ENCODE measurements around the gene LCMT2. TPM values are rescaled to one million over a fixed set of nuclear protein-coding genes. Genes with fewer than 3 reads are reported as not detected.

The LCMT2 gene
- total and polyA plus RNA-seq, 2 of the 8 experiments (the other 6 are each of a cell fraction or from before 2014, with no cell fraction given) = 11.2 to 11.9 TPM

- no peak for FAIRE-seq
- CTCF ChIA-PET (ENCODE audit: partially characterized antibody) = interaction anchor here (1.6 to 3.6 kb wide), 4 partner anchors 11 to 55 kb away, joined by 3 to 21 read pairs (median 13); no protein-coding TSS in a partner anchor
- POLR2A ChIA-PET (ENCODE audit: partially characterized antibody) = no interaction called here
- TF ChIP-seq SUZ12 (IDR thresholded peaks at IDR 0.05; ENCODE audit: low read length) (no peak), MAX (IDR thresholded peaks at IDR 0.05) (no peak), GTF2F1 (IDR thresholded peaks at IDR 0.05; ENCODE audit: borderline replicate concordance, low read depth, low read length) (no peak), KDM5A (IDR thresholded peaks at IDR 0.05; ENCODE audit: low read length) (no peak), BACH1 (IDR thresholded peaks at IDR 0.05; ENCODE audit: low read length) (no peak), SP1 (IDR thresholded peaks at IDR 0.05; ENCODE audit: low read depth, low read length) (no peak), CHD1 (IDR thresholded peaks at IDR 0.05; ENCODE audit: low read depth, low read length) (no peak), BRCA1 (IDR thresholded peaks at IDR 0.05; ENCODE audit: low read depth, low read length) (no peak), CHD2 (IDR thresholded peaks at IDR 0.05; ENCODE audit: low read length) (no peak), CBX8 (IDR thresholded peaks at IDR 0.05; ENCODE audit: borderline replicate concordance, low read depth, low read length) (no peak), TCF12 (IDR thresholded peaks at IDR 0.05; ENCODE audit: low read depth, low read length) (no peak), RBBP5 (IDR thresholded peaks at IDR 0.05; ENCODE audit: borderline replicate concordance, low read depth, low read length) (no peak), SIN3A (conservative IDR thresholded peaks at IDR 0.05 in 1 of 2, IDR thresholded peaks at IDR 0.05 in 1 of 2; ENCODE audit: low read depth in 1 of 2, low read length in 2 of 2) (no peak), ATF3 (IDR thresholded peaks at IDR 0.05; ENCODE audit: insufficient read depth, low read depth, low read length) (no peak), SIRT6 (IDR thresholded peaks at IDR 0.05; ENCODE audit: low read length) (no peak)
Measured at GRCh38 chr15:43274136-43274535, 56.2 kb downstream of the LCMT2 start.

More at GRCh38 chr15:43274136-43274535, 56.2 kb downstream of the LCMT2 start:
- no peaks in the 10 kb centered on the region for H4K20me1 ChIP-seq (replicated peaks in 1 of 2; ENCODE audit: control insufficient read depth in 1 of 2, insufficient read depth in 2 of 2, low read length in 2 of 2)
- H3K27me3 ChIP-seq (replicated peaks in 1 of 4; ENCODE audit: control insufficient read depth in 3 of 4, extremely low read depth in 1 of 4, insufficient read depth in 3 of 4, low read length in 3 of 4) = no peaks in the 10 kb centered on the region
- no peak overlapping the region for H3K9ac ChIP-seq (replicated peaks in 1 of 4; ENCODE audit: extremely low read depth in 1 of 4, low read depth in 3 of 4, low read length in 3 of 4)
- no peak overlapping the region for H4K91ac ChIP-seq (replicated peaks; ENCODE audit: insufficient read length, low read length)
- H2BK120ac ChIP-seq (replicated peaks; ENCODE audit: low read depth, low read length) = no peak overlapping the region
- H3K18ac ChIP-seq (ENCODE audit: extremely low read depth, low read length) = no peak overlapping the region
- no peaks in the 10 kb centered on the region for H3K36me3 ChIP-seq (ENCODE audit: control insufficient read depth in 2 of 4, insufficient read depth in 4 of 4, low read length in 3 of 4)
- no peak overlapping the region for H3K4me2 ChIP-seq (ENCODE audit: insufficient read depth in 1 of 2, low read depth in 2 of 2, low read length in 2 of 2)
- no peak overlapping the region for H3K4ac ChIP-seq (replicated peaks; ENCODE audit: insufficient read length, low read depth, low read length)
- no peak overlapping the region for H3K27ac ChIP-seq (ENCODE audit: low read depth, low read length)
- H3K23ac ChIP-seq (ENCODE audit: insufficient read length) = no peak overlapping the region
- H3K4me3 ChIP-seq (ENCODE audit: extremely low read depth in 1 of 4, insufficient read depth in 2 of 4, low read depth in 3 of 4, low read length in 4 of 4) = no peak overlapping the region
- no peak overlapping the region for H2BK20ac ChIP-seq (ENCODE audit: low read length)
- no peak overlapping the region for H2BK5ac ChIP-seq (ENCODE audit: low read depth, low read length)
- no peak overlapping the region for H2AFZ ChIP-seq (ENCODE audit: low read length)
- H2BK15ac ChIP-seq (ENCODE audit: low read length) = no peak overlapping the region
- H4K5ac ChIP-seq (ENCODE audit: insufficient read length, low read depth, low read length) = no peak overlapping the region
- no peaks in the 10 kb centered on the region for H3K79me2 ChIP-seq (ENCODE audit: control insufficient read depth in 1 of 2, insufficient read depth in 2 of 2, low read length in 2 of 2)
- WGBS, 2 experiments (ENCODE audit: extremely low coverage in 1 of 2, insufficient coverage in 1 of 2, insufficient read length in 1 of 2, insufficient replicate concordance in 2 of 2, low coverage in 1 of 2, low lambda C conversion rate in 2 of 2, missing lambda C conversion rate in 1 of 2) = 76% methylated on average over 9 of the region's 9 CpGs; no CpG with 5 or more reads in 1 of the 2 experiments
- no peak for DNase-seq (ENCODE audit: low read depth in 1 of 2, low spot score in 2 of 2)
- H2BK12ac ChIP-seq (ENCODE audit: low read depth, low read length) = no peak overlapping the region
- no peaks in the 10 kb centered on the region for H3K4me1 ChIP-seq (replicated peaks in 1 of 4; ENCODE audit: control insufficient read depth in 3 of 4, insufficient read depth in 4 of 4, low read length in 3 of 4)
- H2AK5ac ChIP-seq (ENCODE audit: low read depth, low read length) = no peak overlapping the region
- H4K8ac ChIP-seq (ENCODE audit: extremely low read depth, insufficient read depth, low read length) = no peak overlapping the region; the same call in 1 of the 2 replicates
- no peaks in the 10 kb centered on the region for H3K23me2 ChIP-seq (ENCODE audit: low read depth, low read length)
- H3K14ac ChIP-seq (ENCODE audit: insufficient read length) = no peak overlapping the region
- no peaks in the 10 kb centered on the region for H3K9me3 ChIP-seq (ENCODE audit: insufficient read depth in 2 of 2, low read depth in 1 of 2, low read length in 1 of 2)
- no peaks in the 10 kb centered on the region for H3K79me1 ChIP-seq (ENCODE audit: low read depth, low read length)
- no peak overlapping the region for H3K56ac ChIP-seq (replicated peaks; ENCODE audit: insufficient read length, low read depth, low read length)

Data from H1 (cell line).